ENCODE data around the gene FAM120B.
"Not testable (repeated sequence)": the region's sequence is repeated elsewhere in the genome, so short reads cannot be mapped to it uniquely, and the experiment has no call there.

The FAM120B gene

GRCh38 chr6:170388113-170388512 is 81.6 kb downstream of the FAM120B start:
- FAIRE-seq (no peak), DNase-seq (ENCODE audit: insufficient read length) (no peak)
- TF ChIP-seq POLR2A (IDR thresholded peaks at IDR 0.05; ENCODE audit: low read depth, low read length) (no peak), POLR2AphosphoS5 (IDR thresholded peaks at IDR 0.05; ENCODE audit: low read depth, low read length) (no peak), TAF1 (IDR thresholded peaks at IDR 0.05; ENCODE audit: borderline replicate concordance, low read depth, low read length) (no peak)

GRCh38 chr6:170393033-170393432 is 86.5 kb downstream of the FAM120B start:
- TF ChIP-seq POLR2A (IDR thresholded peaks at IDR 0.05; ENCODE audit: low read depth, low read length) (no peak), POLR2AphosphoS5 (IDR thresholded peaks at IDR 0.05; ENCODE audit: low read depth, low read length) (no peak), TAF1 (IDR thresholded peaks at IDR 0.05; ENCODE audit: borderline replicate concordance, low read depth, low read length) (no peak)
- DNase-seq (ENCODE audit: insufficient read length) (no peak), FAIRE-seq (no peak)

- TF ChIP-seq POLR2A (IDR thresholded peaks at IDR 0.05; ENCODE audit: low read depth, low read length) (no peak), TAF1 (IDR thresholded peaks at IDR 0.05; ENCODE audit: borderline replicate concordance, low read depth, low read length) (no peak), POLR2AphosphoS5 (IDR thresholded peaks at IDR 0.05; ENCODE audit: low read depth, low read length) (no peak)
- FAIRE-seq: no peak
Measured at GRCh38 chr6:170393807-170394399, 87.3 kb downstream of the FAM120B start.

GRCh38 chr6:170394980-170395379 is 88.4 kb downstream of the FAM120B start:
- TF ChIP-seq TAF1 (IDR thresholded peaks at IDR 0.05; ENCODE audit: borderline replicate concordance, low read depth, low read length): no peak
- no peak for TF ChIP-seq POLR2AphosphoS5 (IDR thresholded peaks at IDR 0.05; ENCODE audit: low read depth, low read length)
- no peak for TF ChIP-seq POLR2A (IDR thresholded peaks at IDR 0.05; ENCODE audit: low read depth, low read length)
- no peak for DNase-seq (ENCODE audit: insufficient read length)
- FAIRE-seq: no peak

More at GRCh38 chr6:170393807-170394399, 87.3 kb downstream of the FAM120B start:
- no peak for DNase-seq (ENCODE audit: insufficient read length)

GRCh38 chr6:170398743-170399369 is 92.3 kb downstream of the FAM120B start:
- DNase-seq (ENCODE audit: insufficient read length); FAIRE-seq: not testable (repeated sequence)

- not testable (repeated sequence) for DNase-seq (ENCODE audit: insufficient read length); FAIRE-seq
Measured at GRCh38 chr6:170399955-170400558, 93.5 kb downstream of the FAM120B start.

GRCh38 chr6:170402318-170403040 is 95.9 kb downstream of the FAM120B start:
- DNase-seq (ENCODE audit: insufficient read length) (no peak), FAIRE-seq (no peak)
- no peak for TF ChIP-seq POLR2AphosphoS5 (IDR thresholded peaks at IDR 0.05; ENCODE audit: low read depth, low read length)
- TF ChIP-seq POLR2A (IDR thresholded peaks at IDR 0.05; ENCODE audit: low read depth, low read length): no peak
- no peak for TF ChIP-seq TAF1 (IDR thresholded peaks at IDR 0.05; ENCODE audit: borderline replicate concordance, low read depth, low read length)

- DNase-seq (ENCODE audit: insufficient read length): no peak
- no peak for FAIRE-seq
- TF ChIP-seq POLR2A (IDR thresholded peaks at IDR 0.05; ENCODE audit: low read depth, low read length): no peak
- no peak for TF ChIP-seq POLR2AphosphoS5 (IDR thresholded peaks at IDR 0.05; ENCODE audit: low read depth, low read length)
- TF ChIP-seq TAF1 (IDR thresholded peaks at IDR 0.05; ENCODE audit: borderline replicate concordance, low read depth, low read length): no peak
Measured at GRCh38 chr6:170403451-170403850, 96.9 kb downstream of the FAM120B start.

GRCh38 chr6:170404036-170404435 is 97.5 kb downstream of the FAM120B start:
- no peak for DNase-seq (ENCODE audit: insufficient read length)
- TF ChIP-seq POLR2A (IDR thresholded peaks at IDR 0.05; ENCODE audit: low read depth, low read length) (no peak), POLR2AphosphoS5 (IDR thresholded peaks at IDR 0.05; ENCODE audit: low read depth, low read length) (no peak), TAF1 (IDR thresholded peaks at IDR 0.05; ENCODE audit: borderline replicate concordance, low read depth, low read length) (no peak)
- no peak for FAIRE-seq

GRCh38 chr6:170404697-170405096 is 98.1 kb downstream of the FAM120B start:
- DNase-seq (ENCODE audit: insufficient read length) (no peak), FAIRE-seq (no peak)
- TF ChIP-seq TAF1 (IDR thresholded peaks at IDR 0.05; ENCODE audit: borderline replicate concordance, low read depth, low read length): no peak
- TF ChIP-seq POLR2AphosphoS5 (IDR thresholded peaks at IDR 0.05; ENCODE audit: low read depth, low read length): no peak

GRCh38 chr6:170405311-170405975 is 98.9 kb downstream of the FAM120B start:
- DNase-seq (ENCODE audit: insufficient read length): no peak
- no peak for FAIRE-seq
- TF ChIP-seq POLR2AphosphoS5 (IDR thresholded peaks at IDR 0.05; ENCODE audit: low read depth, low read length) (no peak), POLR2A (IDR thresholded peaks at IDR 0.05; ENCODE audit: low read depth, low read length) (no peak), TAF1 (IDR thresholded peaks at IDR 0.05; ENCODE audit: borderline replicate concordance, low read depth, low read length) (no peak)

Data from GM12892 (cell line).